ENCODE measurements around the gene ABCC9. TPM values are rescaled to one million over a fixed set of nuclear protein-coding genes. Genes with fewer than 3 reads are reported as not detected.
"Not testable (repeated sequence)": the region's sequence is repeated elsewhere in the genome, so short reads cannot be mapped to it uniquely, and the experiment has no call there.

The ABCC9 gene
- total and polyA plus RNA-seq, 9 donors, result 4.9 to 54.8 (median 19.0) TPM

GRCh38 chr12:21934173-21934572 is 7.1 kb downstream of the ABCC9 start:
- intact Hi-C loops (cut with DNase I), result no loop called here
- H3K4me1 ChIP-seq (ENCODE audit: insufficient read depth), result no peaks in the 10 kb centered on the region
- no peak for DNase-seq
- TF ChIP-seq, protein P1, sequence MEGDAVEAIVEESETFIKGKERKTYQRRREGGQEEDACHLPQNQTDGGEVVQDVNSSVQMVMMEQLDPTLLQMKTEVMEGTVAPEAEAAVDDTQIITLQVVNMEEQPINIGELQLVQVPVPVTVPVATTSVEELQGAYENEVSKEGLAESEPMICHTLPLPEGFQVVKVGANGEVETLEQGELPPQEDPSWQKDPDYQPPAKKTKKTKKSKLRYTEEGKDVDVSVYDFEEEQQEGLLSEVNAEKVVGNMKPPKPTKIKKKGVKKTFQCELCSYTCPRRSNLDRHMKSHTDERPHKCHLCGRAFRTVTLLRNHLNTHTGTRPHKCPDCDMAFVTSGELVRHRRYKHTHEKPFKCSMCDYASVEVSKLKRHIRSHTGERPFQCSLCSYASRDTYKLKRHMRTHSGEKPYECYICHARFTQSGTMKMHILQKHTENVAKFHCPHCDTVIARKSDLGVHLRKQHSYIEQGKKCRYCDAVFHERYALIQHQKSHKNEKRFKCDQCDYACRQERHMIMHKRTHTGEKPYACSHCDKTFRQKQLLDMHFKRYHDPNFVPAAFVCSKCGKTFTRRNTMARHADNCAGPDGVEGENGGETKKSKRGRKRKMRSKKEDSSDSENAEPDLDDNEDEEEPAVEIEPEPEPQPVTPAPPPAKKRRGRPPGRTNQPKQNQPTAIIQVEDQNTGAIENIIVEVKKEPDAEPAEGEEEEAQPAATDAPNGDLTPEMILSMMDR (IDR thresholded peaks at IDR 0.05), result no peak
- TF ChIP-seq EP300 (IDR thresholded peaks at IDR 0.05) (no peak), POLR2A (IDR thresholded peaks at IDR 0.05) (no peak)
- no peak overlapping the region for H3K4me3 ChIP-seq
- H3K9me3 ChIP-seq, result no peaks in the 10 kb centered on the region
- H3K27me3 ChIP-seq, result no peaks in the 10 kb centered on the region
- no peak overlapping the region for H3K27ac ChIP-seq
- 81 to 93% (median 92%) methylated on average over 1 of the region's 1 CpG for WGBS, 3 donors
- H3K36me3 ChIP-seq, result no peaks in the 10 kb centered on the region

- Histone ChIP-seq H3K36me3 (no peaks in the 10 kb centered on the region), H3K4me1 (ENCODE audit: insufficient read depth) (no peaks in the 10 kb centered on the region), H3K27me3 (no peaks in the 10 kb centered on the region), H3K27ac (no peak overlapping the region), H3K4me3 (no peak overlapping the region), H3K9me3 (no peaks in the 10 kb centered on the region)
- intact Hi-C loops (cut with DNase I), result no loop called here
- no peak for DNase-seq
- TF ChIP-seq EP300 (IDR thresholded peaks at IDR 0.05) (no peak), POLR2A (IDR thresholded peaks at IDR 0.05) (no peak)
- TF ChIP-seq, protein P1 (IDR thresholded peaks at IDR 0.05), result no peak
- 78 to 85% (median 85%) methylated on average over 4 of the region's 4 CpGs for WGBS, 3 donors
Observed at GRCh38 chr12:21933656-21934055, 7.6 kb downstream of the ABCC9 start.

GRCh38 chr12:21929972-21930371 is 11.3 kb downstream of the ABCC9 start:
- intact Hi-C loops (cut with DNase I), result not testable (repeated sequence)

DNA sequence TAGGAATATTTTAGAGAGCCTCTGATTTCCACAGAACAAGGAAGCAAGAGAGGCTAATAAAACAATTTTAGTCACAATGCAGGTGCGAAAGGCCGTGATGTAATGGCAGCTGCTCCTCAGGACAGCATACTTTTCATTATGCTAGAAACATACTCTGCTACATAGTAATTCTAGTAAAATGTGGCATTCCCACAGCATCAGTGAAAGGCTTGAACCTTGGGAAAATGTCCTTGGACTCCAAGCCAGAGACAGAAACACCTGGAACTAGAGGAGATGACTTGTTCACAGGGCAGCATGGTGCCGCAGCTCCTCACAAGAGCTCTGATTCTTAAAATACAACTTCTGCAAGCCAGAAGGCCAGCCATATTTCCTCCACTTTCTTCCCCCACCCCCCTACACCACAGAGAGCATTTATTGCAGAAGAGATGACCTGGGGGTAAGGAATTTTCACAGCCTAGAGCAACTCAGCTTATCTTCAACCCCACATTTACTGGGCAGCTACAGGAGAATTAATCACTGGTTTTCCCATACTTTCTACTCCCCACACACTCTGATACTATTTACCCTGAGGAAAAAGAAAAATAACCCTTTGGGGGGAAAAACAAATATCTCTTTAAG is 15.8 kb downstream of the ABCC9 start:
- intact Hi-C loops (cut with DNase I), result no loop called here
- Histone ChIP-seq H3K4me3 (no peak overlapping the region), H3K4me1 (ENCODE audit: insufficient read depth) (no peaks in the 10 kb centered on the region), H3K36me3 (no peaks in the 10 kb centered on the region), H3K27me3 (no peaks in the 10 kb centered on the region), H3K9me3 (no peaks in the 10 kb centered on the region), H3K27ac (no peak overlapping the region)
- TF ChIP-seq, protein P1 (IDR thresholded peaks at IDR 0.05), result no peak
- no peak for TF ChIP-seq EP300 (IDR thresholded peaks at IDR 0.05)
- no peak for TF ChIP-seq POLR2A (IDR thresholded peaks at IDR 0.05)
- DNase-seq, result no peak
- WGBS, 3 donors, result 92 to 98% (median 97%) methylated on average over 3 of the region's 3 CpGs

More at GRCh38 chr12:21929972-21930371, 11.3 kb downstream of the ABCC9 start:
- DNase-seq; H3K27me3 ChIP-seq; H3K4me1 ChIP-seq (ENCODE audit: insufficient read depth); H3K9me3 ChIP-seq; H3K36me3 ChIP-seq; H3K27ac ChIP-seq; H3K4me3 ChIP-seq: not testable (repeated sequence)
- 91 to 97% (median 94%) methylated on average over 1 of the region's 1 CpG for WGBS, 3 donors

GRCh38 chr12:21921436-21921835 is 19.8 kb downstream of the ABCC9 start:
- TF ChIP-seq POLR2A (IDR thresholded peaks at IDR 0.05) (no peak), EP300 (IDR thresholded peaks at IDR 0.05) (no peak)
- TF ChIP-seq, protein P1 (IDR thresholded peaks at IDR 0.05), result no peak

More at GRCh38 chr12:21921436-21921835, 19.8 kb downstream of the ABCC9 start:
- H3K4me1 ChIP-seq (ENCODE audit: insufficient read depth), result no peaks in the 10 kb centered on the region
- H3K27ac ChIP-seq, result no peak overlapping the region
- intact Hi-C loops (cut with DNase I), result no loop called here
- no peak overlapping the region for H3K4me3 ChIP-seq
- no peak for DNase-seq
- no peaks in the 10 kb centered on the region for H3K36me3 ChIP-seq
- 81 to 95% (median 92%) methylated on average over 1 of the region's 1 CpG for WGBS, 3 donors
- H3K27me3 ChIP-seq, result no peaks in the 10 kb centered on the region
- H3K9me3 ChIP-seq, result no peaks in the 10 kb centered on the region

Data from ovary (tissue), 9 donors.